Measurements from ENCODE around the gene GLCCI1.

DNA sequence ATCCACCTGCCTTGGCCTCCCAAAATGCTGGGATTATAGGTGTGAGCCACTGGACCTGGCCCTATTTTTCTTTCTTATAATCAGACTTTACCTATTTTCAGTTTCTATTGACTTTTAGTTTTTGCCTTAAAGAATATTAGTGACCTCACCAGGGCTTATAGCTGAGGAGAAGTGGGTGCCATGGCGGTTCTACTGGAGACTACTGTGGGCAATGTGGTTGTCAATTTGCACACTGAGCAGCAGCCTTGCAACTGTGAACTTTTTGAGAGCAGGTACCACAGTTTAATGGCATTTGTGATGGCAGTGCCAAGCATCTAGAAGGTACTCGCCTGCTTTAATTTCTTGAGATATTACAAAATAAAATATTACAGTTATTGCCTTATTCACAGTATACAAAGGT, 11.5 kb downstream of the GLCCI1 start:
- TF ChIP-seq, protein P1, sequence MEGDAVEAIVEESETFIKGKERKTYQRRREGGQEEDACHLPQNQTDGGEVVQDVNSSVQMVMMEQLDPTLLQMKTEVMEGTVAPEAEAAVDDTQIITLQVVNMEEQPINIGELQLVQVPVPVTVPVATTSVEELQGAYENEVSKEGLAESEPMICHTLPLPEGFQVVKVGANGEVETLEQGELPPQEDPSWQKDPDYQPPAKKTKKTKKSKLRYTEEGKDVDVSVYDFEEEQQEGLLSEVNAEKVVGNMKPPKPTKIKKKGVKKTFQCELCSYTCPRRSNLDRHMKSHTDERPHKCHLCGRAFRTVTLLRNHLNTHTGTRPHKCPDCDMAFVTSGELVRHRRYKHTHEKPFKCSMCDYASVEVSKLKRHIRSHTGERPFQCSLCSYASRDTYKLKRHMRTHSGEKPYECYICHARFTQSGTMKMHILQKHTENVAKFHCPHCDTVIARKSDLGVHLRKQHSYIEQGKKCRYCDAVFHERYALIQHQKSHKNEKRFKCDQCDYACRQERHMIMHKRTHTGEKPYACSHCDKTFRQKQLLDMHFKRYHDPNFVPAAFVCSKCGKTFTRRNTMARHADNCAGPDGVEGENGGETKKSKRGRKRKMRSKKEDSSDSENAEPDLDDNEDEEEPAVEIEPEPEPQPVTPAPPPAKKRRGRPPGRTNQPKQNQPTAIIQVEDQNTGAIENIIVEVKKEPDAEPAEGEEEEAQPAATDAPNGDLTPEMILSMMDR (IDR thresholded peaks at IDR 0.05), result no peak
- no peak for TF ChIP-seq POLR2A (IDR thresholded peaks at IDR 0.05)
